ACC112 (cell line): ENCODE data around the gene DUOXA1.
"Not testable (repeated sequence)": the region's sequence is repeated elsewhere in the genome, so short reads cannot be mapped to it uniquely, and the experiment has no call there.

Experiments
- H2AFZ ChIP-seq: fragments of 200-600 bp; sonication (generic); one replicate; pipeline ENCODE4 v1.6.0; 2017; ENCODE audit warnings: antibody characterized with exemption, low read length; ENCODE audit not compliant: unreplicated experiment
- H3K27ac ChIP-seq: fragments of 200-600 bp; sonication (generic); 2 replicates; pipeline ENCODE4 v1.5.1; 2014; ENCODE audit warnings: low read depth, mild to moderate bottlenecking, antibody characterized with exemption, low read length, moderate library complexity
- H3K27me3 ChIP-seq: fragments of 200-600 bp; sonication (generic); 2 replicates; pipeline ENCODE4 v1.6.1; 2014; ENCODE audit warnings: mild to moderate bottlenecking, antibody characterized with exemption, low read length, moderate library complexity, mixed read lengths; ENCODE audit not compliant: insufficient read depth
- H3K36me3 ChIP-seq: fragments of 200-600 bp; sonication (generic); 2 replicates; pipeline ENCODE4 v1.6.1; 2016; ENCODE audit warnings: mild to moderate bottlenecking, antibody characterized with exemption, low read length, moderate library complexity, mixed read lengths; ENCODE audit not compliant: insufficient read depth
- H3K4me1 ChIP-seq: fragments of 200-600 bp; sonication (generic); one replicate; pipeline ENCODE4 v1.6.1; 2016; ENCODE audit warnings: low read length, mixed read lengths; ENCODE audit not compliant: insufficient read depth, unreplicated experiment, control insufficient read depth
- H3K4me3 ChIP-seq: fragments of 200-600 bp; sonication (generic); 2 replicates; pipeline ENCODE4 v1.5.1; 2014; ENCODE audit warnings: mild to moderate bottlenecking, low read depth, low read length
- H3K79me2 ChIP-seq: fragments of 200-600 bp; sonication (generic); one replicate; pipeline ENCODE4 v1.6.0; 2016; ENCODE audit warnings: low read length; ENCODE audit not compliant: control insufficient read depth, unreplicated experiment, insufficient read depth

The DUOXA1 gene

DNA sequence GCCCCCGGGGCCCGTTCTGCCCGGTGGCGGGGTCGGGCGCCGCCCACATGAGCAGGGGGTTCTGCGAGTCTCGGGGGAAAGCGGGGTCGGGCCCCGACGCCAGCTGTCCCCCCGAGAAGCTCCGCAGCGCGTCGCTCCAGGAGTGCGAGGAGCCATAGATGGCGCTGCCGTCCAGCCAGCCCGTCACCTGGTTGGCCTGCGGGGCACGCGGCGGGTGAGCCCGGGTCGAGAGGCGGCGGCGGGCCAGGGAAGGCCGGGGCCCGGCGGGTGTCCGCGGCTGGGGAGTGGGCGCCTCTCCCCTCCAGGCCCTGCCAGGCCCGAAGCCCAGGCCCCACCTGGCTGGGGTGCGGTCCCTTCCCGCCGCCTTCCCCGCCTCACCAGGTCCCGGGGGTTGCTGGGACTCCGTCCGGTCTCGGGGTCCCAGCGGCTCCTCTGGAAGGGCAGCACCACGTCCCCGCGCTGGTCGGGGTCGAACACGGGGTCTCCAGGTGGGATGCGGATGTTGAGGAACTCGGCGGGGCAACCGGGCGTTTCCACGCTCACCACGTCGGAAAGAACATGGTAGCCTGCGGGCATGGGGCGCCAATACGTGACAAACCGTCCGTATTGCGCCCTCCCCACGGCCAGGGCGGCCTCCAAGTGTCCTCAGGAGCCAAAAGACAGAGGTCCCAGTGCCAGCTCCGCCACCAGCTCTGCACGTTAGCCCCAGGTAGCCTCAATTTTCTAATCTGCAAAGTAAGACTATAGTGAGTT is 18.1 kb downstream of the DUOXA1 start:
- H3K79me2 ChIP-seq = no peaks in the 10 kb centered on the region
- no peaks in the 10 kb centered on the region for H3K36me3 ChIP-seq
- no peak overlapping the region for H2AFZ ChIP-seq
- H3K27ac ChIP-seq = no peak overlapping the region
- H3K27me3 ChIP-seq = peaks cover 88% of the 10 kb centered on the region
- H3K4me1 ChIP-seq = no peaks in the 10 kb centered on the region
- no peak overlapping the region for H3K4me3 ChIP-seq

GRCh38 chr15:45110256-45110820 is 19.3 kb downstream of the DUOXA1 start:
- Histone ChIP-seq H3K36me3 (no peaks in the 10 kb centered on the region), H3K4me1 (no peaks in the 10 kb centered on the region), H3K4me3 (no peak overlapping the region), H3K27me3 (peaks cover 84% of the 10 kb centered on the region), H3K27ac (no peak overlapping the region), H2AFZ (no peak overlapping the region), H3K79me2 (no peaks in the 10 kb centered on the region)

DNA sequence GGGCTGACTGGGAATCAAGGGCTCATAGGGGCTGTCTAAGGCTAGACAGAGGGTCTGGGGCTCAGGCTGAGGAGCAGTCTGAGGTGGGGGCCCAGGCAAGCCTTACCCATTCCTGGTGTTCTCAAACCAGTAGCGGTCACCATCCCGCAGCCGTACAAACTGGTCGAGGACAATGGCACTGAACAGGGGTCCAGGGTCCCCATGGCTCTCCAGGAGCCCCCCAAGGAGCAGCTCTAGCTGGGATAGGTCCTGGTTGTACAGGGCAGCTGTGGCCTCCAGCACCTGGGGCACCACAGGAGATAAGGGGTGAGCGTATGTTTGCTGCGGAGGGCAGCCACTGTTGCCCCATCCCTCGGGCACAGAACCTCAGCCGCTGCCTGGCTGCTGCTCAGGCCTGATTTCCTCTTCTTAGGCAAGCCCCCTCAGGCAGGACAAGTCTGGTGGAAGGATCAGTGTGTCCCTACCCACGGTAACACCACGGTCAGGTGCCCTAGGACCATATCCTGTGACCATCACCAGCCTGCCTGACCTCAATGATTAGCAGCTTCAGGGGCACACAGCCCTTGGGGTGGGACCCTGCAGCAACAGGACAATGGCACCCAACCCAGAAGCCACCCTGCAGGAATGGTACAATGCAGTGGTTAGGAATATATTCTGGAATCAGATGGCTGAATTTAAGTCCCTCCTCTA is 21.6 kb downstream of the DUOXA1 start:
- no peaks in the 10 kb centered on the region for H3K79me2 ChIP-seq
- peaks cover 79% of the 10 kb centered on the region for H3K27me3 ChIP-seq
- no peak overlapping the region for H3K27ac ChIP-seq
- no peaks in the 10 kb centered on the region for H3K4me1 ChIP-seq
- H2AFZ ChIP-seq = no peak overlapping the region
- no peak overlapping the region for H3K4me3 ChIP-seq
- no peaks in the 10 kb centered on the region for H3K36me3 ChIP-seq

DNA sequence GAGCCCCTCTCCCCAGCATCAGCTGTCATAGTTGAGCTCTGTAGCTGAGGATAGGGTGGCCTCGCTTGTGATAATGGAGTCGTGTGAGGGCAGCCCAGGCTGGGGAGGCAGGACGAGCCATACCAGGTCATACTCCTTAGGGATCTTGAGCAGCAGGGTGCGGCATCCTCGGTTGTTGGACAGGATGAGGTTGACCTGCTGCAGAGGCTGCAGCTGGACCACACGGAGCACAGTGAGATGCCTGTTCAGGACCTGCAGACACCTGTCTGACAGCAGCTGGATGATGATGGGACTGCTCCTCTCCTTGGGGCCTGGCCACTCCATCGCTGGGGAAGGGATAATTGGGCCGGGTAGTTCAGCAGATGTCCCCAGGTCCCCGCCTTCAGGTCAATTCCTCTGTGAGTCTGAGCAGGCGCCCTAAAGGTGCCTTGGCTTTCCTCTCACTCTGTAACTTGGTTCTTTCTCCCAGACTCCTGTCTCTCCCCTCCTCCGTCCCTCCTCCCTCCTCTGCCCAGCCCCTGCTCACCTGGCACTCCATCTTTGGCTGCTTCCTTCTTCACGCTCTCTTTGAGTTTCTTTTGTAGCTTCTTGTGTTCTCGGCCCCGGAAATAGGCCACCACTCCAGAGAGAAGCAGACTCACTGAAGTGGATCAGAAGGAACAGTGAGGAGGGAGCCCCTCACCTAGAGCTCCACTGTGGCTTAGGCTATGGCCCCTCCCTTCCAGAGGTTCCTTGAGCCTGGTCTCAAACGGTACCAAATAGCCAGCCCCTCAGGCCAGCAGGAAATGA is 23.5 kb downstream of the DUOXA1 start:
- no peak overlapping the region for H3K27ac ChIP-seq
- H3K4me1 ChIP-seq = no peaks in the 10 kb centered on the region
- H3K4me3 ChIP-seq = no peak overlapping the region
- no peaks in the 10 kb centered on the region for H3K79me2 ChIP-seq
- peaks cover 69% of the 10 kb centered on the region for H3K27me3 ChIP-seq
- no peak overlapping the region for H2AFZ ChIP-seq
- H3K36me3 ChIP-seq = no peaks in the 10 kb centered on the region

GRCh38 chr15:45105586-45105985 is 24.1 kb downstream of the DUOXA1 start:
- H3K4me1 ChIP-seq = no peaks in the 10 kb centered on the region

DNA sequence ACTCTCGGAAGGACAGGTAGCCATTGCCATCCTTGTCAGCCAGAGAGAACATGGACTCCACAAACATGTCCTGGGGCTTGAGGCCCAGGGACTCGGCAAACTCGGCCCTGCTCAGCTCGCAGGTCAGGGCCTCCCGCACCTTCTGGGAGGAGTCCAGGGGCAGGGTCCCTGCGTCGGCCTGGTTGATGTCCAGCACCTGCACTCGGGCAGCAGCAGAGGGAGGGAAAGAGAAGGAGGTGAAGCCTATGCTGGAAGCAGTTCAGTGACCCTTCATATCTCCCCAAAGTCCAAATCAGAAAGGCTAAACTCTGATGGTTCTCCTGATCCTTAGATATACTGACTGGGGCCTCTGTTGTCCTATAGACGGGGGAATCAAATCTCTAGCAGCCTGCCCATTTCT is 25.5 kb downstream of the DUOXA1 start:
- not testable (repeated sequence) for H3K4me1 ChIP-seq, H2AFZ ChIP-seq, H3K79me2 ChIP-seq, H3K4me3 ChIP-seq, H3K36me3 ChIP-seq, H3K27ac ChIP-seq
- H3K27me3 ChIP-seq = peaks cover 59% of the 10 kb centered on the region

More at GRCh38 chr15:45105586-45105985, 24.1 kb downstream of the DUOXA1 start:
- Histone ChIP-seq H3K27ac (no peak overlapping the region), H3K79me2 (no peaks in the 10 kb centered on the region), H3K4me3 (no peak overlapping the region), H2AFZ (no peak overlapping the region), H3K36me3 (no peaks in the 10 kb centered on the region), H3K27me3 (peaks cover 69% of the 10 kb centered on the region)

- Histone ChIP-seq H3K79me2 (no peaks in the 10 kb centered on the region), H3K27me3 (peaks cover 54% of the 10 kb centered on the region)
These were observed 27.5 kb downstream of the DUOXA1 start for GRCh38 chr15:45102226-45102625.

GRCh38 chr15:45101749-45102148 is 27.9 kb downstream of the DUOXA1 start:
- Histone ChIP-seq H3K27ac (no peak overlapping the region), H3K79me2 (no peaks in the 10 kb centered on the region), H2AFZ (no peak overlapping the region), H3K36me3 (no peaks in the 10 kb centered on the region), H3K4me3 (no peak overlapping the region), H3K27me3 (peaks cover 51% of the 10 kb centered on the region), H3K4me1 (no peaks in the 10 kb centered on the region)

More at GRCh38 chr15:45102226-45102625, 27.5 kb downstream of the DUOXA1 start:
- Histone ChIP-seq H3K4me3 (no peak overlapping the region), H2AFZ (no peak overlapping the region), H3K36me3 (no peaks in the 10 kb centered on the region), H3K4me1 (no peaks in the 10 kb centered on the region), H3K27ac (no peak overlapping the region)

GRCh38 chr15:45100884-45101625 is 28.6 kb downstream of the DUOXA1 start:
- H3K36me3 ChIP-seq = no peaks in the 10 kb centered on the region
- no peaks in the 10 kb centered on the region for H3K4me1 ChIP-seq
- H3K27ac ChIP-seq = no peak overlapping the region
- no peaks in the 10 kb centered on the region for H3K79me2 ChIP-seq
- H3K4me3 ChIP-seq = no peak overlapping the region
- H2AFZ ChIP-seq = no peak overlapping the region
- peaks cover 46% of the 10 kb centered on the region for H3K27me3 ChIP-seq
